K562 (cell line): ENCODE measurements around the gene ADGRB3. TPM values are rescaled to one million over a fixed set of nuclear protein-coding genes. Genes with fewer than 3 reads are reported as not detected.
A peak's percentile ranks its signal among the peaks of the same experiment; 100 is the strongest.

Source experiments
- ATAC-seq: fragments of 200-7000 bp; cut with Tn5 transposase; 3 replicates; pipeline ENCODE4 v1.9.1; 2020; ENCODE audit warnings: moderate library complexity
- BruUV-seq: library from RNA; stranded (reverse); fragments of 400-500 nt; replicated peaks from 2 replicates; lab custom pipeline; 2021; lab: Mats Ljungman, UMichigan
- CTCF ChIA-PET: fragments of 300-600 bp; formaldehyde crosslinking; extraction: SDS; loops from one replicate; lab custom pipeline; 2021; ENCODE audit warnings: low intra/inter-chr PET ratio; lab: Yijun Ruan, JAX
- POLR2A ChIA-PET: fragments of 300-600, 350-650 bp; sonication (Branson Sonifier 250); formaldehyde crosslinking; extraction: SDS; loops from one replicate; lab custom pipeline; 2021; ENCODE audit warnings: antibody characterized with exemption, inconsistent platforms; lab: Yijun Ruan, JAX
- DNase-seq, 4 experiments: peaks; one replicate each; pipeline versions ENCODE4 v3.0.0 to v3.0.0-alpha.2; 2011 to 2018; ENCODE audit warnings: low spot score in 3 of 4, mixed read lengths in 3 of 4; ENCODE audit errors: extremely low read depth in 1 of 4
- FAIRE-seq: peaks from 2 replicates; lab custom pipeline; 2011; peaks lifted over from hg19 to GRCh38; lab: Jason Lieb, UNC
- H2AFZ ChIP-seq: 2 replicates; pipeline ENCODE4 v1.6.0; 2011; ENCODE audit warnings: low read depth, low read length, control low read depth, inconsistent platforms
- H3K27ac ChIP-seq: fragments of 200-600 bp; 3 replicates; pipeline ENCODE4 v1.8.0; 2011; ENCODE audit warnings: low read depth, mild to moderate bottlenecking, control low read depth, inconsistent platforms, low read length, moderate library complexity, mixed read lengths; ENCODE audit errors: extremely low read depth
- H3K27me3 ChIP-seq, 2 experiments: fragments of 300-600 bp in 1 of 2; 2 replicates in 1 of 2; 3 replicates in 1 of 2; pipeline versions ENCODE4 v1.6.0 to v1.8.0; 2011; ENCODE audit warnings: inconsistent platforms in 2 of 2, low read length in 2 of 2, mild to moderate bottlenecking in 1 of 2, mixed read lengths in 1 of 2, moderate library complexity in 1 of 2; ENCODE audit not compliant: control insufficient read depth in 2 of 2, insufficient read depth in 2 of 2
- H3K36me3 ChIP-seq: fragments of 300-600 bp; 3 replicates; pipeline ENCODE4 v1.8.0; 2011; ENCODE audit warnings: mild to moderate bottlenecking, low read length, inconsistent platforms; ENCODE audit not compliant: control insufficient read depth, insufficient read depth
- H3K4me1 ChIP-seq, 2 experiments: fragments of 200-600 bp in 1 of 2; replicated peaks in 1 of 2; 2 replicates in 1 of 2; 3 replicates in 1 of 2; pipeline versions ENCODE4 v1.5.1 to v1.8.0; 2011; ENCODE audit warnings: inconsistent platforms in 2 of 2, low read length in 2 of 2, mild to moderate bottlenecking in 1 of 2, mixed read lengths in 1 of 2, moderate library complexity in 1 of 2; ENCODE audit not compliant: control insufficient read depth in 2 of 2, insufficient read depth in 2 of 2
- H3K4me2 ChIP-seq: 2 replicates; pipeline ENCODE4 v1.6.1; 2011; ENCODE audit warnings: low read length, control low read depth, inconsistent platforms, mixed read lengths; ENCODE audit not compliant: insufficient read depth
- H3K4me3 ChIP-seq: fragments of 200-600 bp; sonication (generic), shearing (Covaris generic); 2 replicates; pipeline ENCODE4 v1.5.1; 2016; ENCODE audit warnings: control low read depth, inconsistent platforms
- H3K79me2 ChIP-seq: fragments of 200-600 bp; 3 replicates; pipeline ENCODE4 v1.8.0; 2011; ENCODE audit warnings: low read length, inconsistent platforms; ENCODE audit not compliant: control insufficient read depth, insufficient read depth
- H3K9ac ChIP-seq, 2 experiments: 2 replicates each; pipeline versions ENCODE4 v1.6.0 to v1.6.1; 2011; ENCODE audit warnings: low read depth in 2 of 2, low read length in 2 of 2, control low read depth in 1 of 2, inconsistent platforms in 1 of 2, mild to moderate bottlenecking in 1 of 2, mixed read lengths in 1 of 2; ENCODE audit not compliant: insufficient read depth in 1 of 2
- H3K9me1 ChIP-seq: one replicate; pipeline ENCODE4 v1.6.0; 2011; ENCODE audit warnings: inconsistent platforms, mild to moderate bottlenecking, low read length, moderate library complexity; ENCODE audit not compliant: control insufficient read depth, insufficient read depth
- H3K9me3 ChIP-seq: replicated peaks from 2 replicates; pipeline ENCODE4 v1.5.1; 2011; ENCODE audit warnings: low read depth, low read length, inconsistent platforms; ENCODE audit not compliant: control insufficient read depth, insufficient read depth
- H4K20me1 ChIP-seq: replicated peaks from 2 replicates; pipeline ENCODE4 v1.6.1; 2011; ENCODE audit warnings: low read length, inconsistent platforms, mixed read lengths; ENCODE audit not compliant: control insufficient read depth, insufficient read depth
- ADNP ChIP-seq: fragments of 200-800 bp; sonication (Bioruptor generic); IDR thresholded peaks from 2 replicates; pipeline ENCODE4 v1.6.1; 2016; ENCODE audit warnings: missing genetic modification characterization, missing compliant biosample characterization
- HNRNPK ChIP-seq: fragments of 200-400 bp; formaldehyde crosslinking; IDR thresholded peaks from one replicate; pipeline ENCODE4 v1.6.1; 2018; ENCODE audit warnings: mild to moderate bottlenecking, low read depth, low read length; ENCODE audit not compliant: poor library complexity, severe bottlenecking
- KDM2B ChIP-seq: fragments of 250-450 bp; sonication (Bioruptor Pico); IDR thresholded peaks from 2 replicates; pipeline ENCODE4 v1.8.0; 2021; ENCODE audit warnings: mild to moderate bottlenecking, moderate library complexity
- MTF1 ChIP-seq: fragments of 250-450 bp; sonication (Bioruptor Pico); IDR thresholded peaks from 2 replicates; pipeline ENCODE4 v1.9.0; 2021; ENCODE audit warnings: moderate library complexity, mild to moderate bottlenecking, inconsistent platforms, borderline replicate concordance
- NFE2 ChIP-seq: IDR thresholded peaks from 2 replicates; pipeline ENCODE4 v1.6.1; 2014; ENCODE audit warnings: antibody characterized with exemption, low read depth
- NFE2L1 ChIP-seq: fragments of 450-650 bp; IDR thresholded peaks from 2 replicates; pipeline ENCODE4 v1.6.1; 2016; ENCODE audit warnings: missing genetic modification characterization, low read depth, mild to moderate bottlenecking, missing compliant biosample characterization, moderate library complexity, borderline replicate concordance
- RREB1 ChIP-seq: fragments of 250-450 bp; sonication (Bioruptor Pico); IDR thresholded peaks from 2 replicates; pipeline ENCODE4 v1.4.0; 2020
- XRCC3 ChIP-seq: fragments of 450-650 bp; IDR thresholded peaks from 2 replicates; pipeline ENCODE4 v1.6.1; 2017; ENCODE audit warnings: mild to moderate bottlenecking, moderate library complexity
- ZBED1 ChIP-seq: IDR thresholded peaks from 2 replicates; pipeline ENCODE4 v1.6.1; 2014
- WGBS: fragments of 100-300 bp; shearing (Covaris generic); methylation state at CpG from one replicate; pipeline ENCODE4 v1.1.6; 2016; ENCODE audit warnings: low coverage, mixed read lengths; ENCODE audit not compliant: insufficient coverage; ENCODE audit errors: missing lambda C conversion rate; 5-methylcytosine and 5-hydroxymethylcytosine counted together
- in situ Hi-C: fragments of 300-500 bp; cut with MboI; formaldehyde crosslinking; loops from 4 replicates; pipeline ENCODE4 v1.15.0; 2018; ENCODE audit warnings: inconsistent platforms, mixed read lengths
- intact Hi-C: fragments of 100-400 bp; cut with micrococcal nuclease; formaldehyde crosslinking; loops from 2 replicates; pipeline ENCODE4 v1.14.2; 2022
- polyA plus RNA-seq, 8 experiments: library from polyadenylated mRNA; depleted of rRNA in 4 of 8; stranded (reverse) in 5 of 8; unstranded in 3 of 8; fragments of >200 nt; fragmentation: Nextera tagmentation in 2 of 8; fragmentation: Illumina TruSeq in 1 of 8; extraction: Ambion mirVana in 2 of 8; extraction: Trizol in 1 of 8; gene quantifications; 2 replicates each; pipeline versions ENCODE4 v1.2.1 to v1.2.3, GENCODE V29; 2011 to 2014; ENCODE audit warnings: inconsistent platforms in 1 of 8, missing spikeins in 1 of 8
- total RNA-seq, 7 experiments: library from RNA; depleted of rRNA in 6 of 7; stranded (reverse); fragments of >200 nt in 6 of 7; fragmentation: Illumina TruSeq in 2 of 7; extraction: Trizol in 2 of 7; gene quantifications; 2 replicates each; pipeline versions ENCODE4 v1.2.1 to v1.2.3, GENCODE V29; 2011 to 2021; ENCODE audit warnings: low replicate concordance in 1 of 7
- TF ChIP-seq, protein P1 (sequence below), 2 experiments: fragments of 450-650 bp; IDR thresholded peaks; 2 replicates each; pipeline ENCODE4 v1.6.1; 2018; ENCODE audit warnings: mild to moderate bottlenecking in 2 of 2, low read depth in 1 of 2; ENCODE audit not compliant: partially characterized antibody in 2 of 2
- TF ChIP-seq, protein P2 (sequence below): sonication (generic); formaldehyde crosslinking; IDR thresholded peaks from 2 replicates; pipeline ENCODE4 v1.8.0; 2022; ENCODE audit warnings: missing genetic modification reagents, mild to moderate bottlenecking, moderate library complexity, borderline replicate concordance

Gene ADGRB3
- total and polyA plus RNA-seq, 9 of the 15 experiments (the other 6 are each of a cell fraction or from before 2014, with no cell fraction given) = 0.90 to 7.8 (median 2.4) TPM

- intact Hi-C loops = loop anchor here (1.0 to 5.0 kb wide), 3 partner anchors 292 to 1709 kb away; no protein-coding TSS in a partner anchor
- peak overlapping the region; percentile 81 for H3K4me3 ChIP-seq
- H3K4me2 ChIP-seq = peak overlapping the region; percentile 90
- peak overlapping the region; percentile 20; the same call in 1 of the 2 replicates for H2AFZ ChIP-seq
- in situ Hi-C loops = loop anchor here (5.0 to 25.0 kb wide), 4 partner anchors 141 to 1712 kb away; no protein-coding TSS in a partner anchor
- no peaks in the 10 kb centered on the region; a peak in 1 of 5 replicates for H3K27me3 ChIP-seq
- ChIA-PET CTCF (interaction anchor here (0.6 to 3.9 kb wide), 3 partner anchors 142 to 1947 kb away, joined by 3 to 47 read pairs (median 5); no protein-coding TSS in a partner anchor), POLR2A (interaction anchor here (0.7 to 1.1 kb wide), 4 partner anchors 36 to 156 kb away, joined by 3 read pairs; no protein-coding TSS in a partner anchor)
- H3K9ac ChIP-seq = 0 out of 4 replicates have a peak overlapping the region, but pooled peaks of 1 of the 2 experiments have one; percentile 18
- ATAC-seq = no peak
- FAIRE-seq = no peak
- peaks cover 58% of the 10 kb centered on the region for H3K79me2 ChIP-seq
- H3K9me3 ChIP-seq = no peaks in the 10 kb centered on the region
- peaks cover 6 to 31% of the 10 kb centered on the region in 2 experiments; a peak in 4 of 5 replicates for H3K4me1 ChIP-seq
- no peak overlapping the region for H3K27ac ChIP-seq
- no peaks in the 10 kb centered on the region for H4K20me1 ChIP-seq
- no peak for DNase-seq
- H3K9me1 ChIP-seq = no peaks in the 10 kb centered on the region
- H3K36me3 ChIP-seq = no peaks in the 10 kb centered on the region; the same call in 2 of the 3 replicates
- no TSS peak for BruUV-seq
- 22% methylated on average over 5 of the region's 5 CpGs for WGBS
- TF ChIP-seq ZBED1 = no peak
- TF ChIP-seq RREB1 (CRISPR knock-in tag) = no peak
- no peak for TF ChIP-seq ADNP (tag)
- TF ChIP-seq NFE2 = no peak
- TF ChIP-seq, protein P1, sequence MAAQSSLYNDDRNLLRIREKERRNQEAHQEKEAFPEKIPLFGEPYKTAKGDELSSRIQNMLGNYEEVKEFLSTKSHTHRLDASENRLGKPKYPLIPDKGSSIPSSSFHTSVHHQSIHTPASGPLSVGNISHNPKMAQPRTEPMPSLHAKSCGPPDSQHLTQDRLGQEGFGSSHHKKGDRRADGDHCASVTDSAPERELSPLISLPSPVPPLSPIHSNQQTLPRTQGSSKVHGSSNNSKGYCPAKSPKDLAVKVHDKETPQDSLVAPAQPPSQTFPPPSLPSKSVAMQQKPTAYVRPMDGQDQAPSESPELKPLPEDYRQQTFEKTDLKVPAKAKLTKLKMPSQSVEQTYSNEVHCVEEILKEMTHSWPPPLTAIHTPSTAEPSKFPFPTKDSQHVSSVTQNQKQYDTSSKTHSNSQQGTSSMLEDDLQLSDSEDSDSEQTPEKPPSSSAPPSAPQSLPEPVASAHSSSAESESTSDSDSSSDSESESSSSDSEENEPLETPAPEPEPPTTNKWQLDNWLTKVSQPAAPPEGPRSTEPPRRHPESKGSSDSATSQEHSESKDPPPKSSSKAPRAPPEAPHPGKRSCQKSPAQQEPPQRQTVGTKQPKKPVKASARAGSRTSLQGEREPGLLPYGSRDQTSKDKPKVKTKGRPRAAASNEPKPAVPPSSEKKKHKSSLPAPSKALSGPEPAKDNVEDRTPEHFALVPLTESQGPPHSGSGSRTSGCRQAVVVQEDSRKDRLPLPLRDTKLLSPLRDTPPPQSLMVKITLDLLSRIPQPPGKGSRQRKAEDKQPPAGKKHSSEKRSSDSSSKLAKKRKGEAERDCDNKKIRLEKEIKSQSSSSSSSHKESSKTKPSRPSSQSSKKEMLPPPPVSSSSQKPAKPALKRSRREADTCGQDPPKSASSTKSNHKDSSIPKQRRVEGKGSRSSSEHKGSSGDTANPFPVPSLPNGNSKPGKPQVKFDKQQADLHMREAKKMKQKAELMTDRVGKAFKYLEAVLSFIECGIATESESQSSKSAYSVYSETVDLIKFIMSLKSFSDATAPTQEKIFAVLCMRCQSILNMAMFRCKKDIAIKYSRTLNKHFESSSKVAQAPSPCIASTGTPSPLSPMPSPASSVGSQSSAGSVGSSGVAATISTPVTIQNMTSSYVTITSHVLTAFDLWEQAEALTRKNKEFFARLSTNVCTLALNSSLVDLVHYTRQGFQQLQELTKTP (IDR thresholded peaks at IDR 0.05; ENCODE audit: low read depth in 1 of 2, partially characterized antibody in 2 of 2) = no peak
- TF ChIP-seq, protein P2, sequence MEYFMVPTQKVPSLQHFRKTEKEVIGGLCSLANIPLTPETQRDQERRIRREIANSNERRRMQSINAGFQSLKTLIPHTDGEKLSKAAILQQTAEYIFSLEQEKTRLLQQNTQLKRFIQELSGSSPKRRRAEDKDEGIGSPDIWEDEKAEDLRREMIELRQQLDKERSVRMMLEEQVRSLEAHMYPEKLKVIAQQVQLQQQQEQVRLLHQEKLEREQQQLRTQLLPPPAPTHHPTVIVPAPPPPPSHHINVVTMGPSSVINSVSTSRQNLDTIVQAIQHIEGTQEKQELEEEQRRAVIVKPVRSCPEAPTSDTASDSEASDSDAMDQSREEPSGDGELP (CRISPR knock-in tag) = no peak
- TF ChIP-seq NFE2L1 (tag) = no peak
- TF ChIP-seq MTF1 (CRISPR knock-in tag) = no peak
- TF ChIP-seq XRCC3 = no peak
- TF ChIP-seq KDM2B (CRISPR knock-in tag) = no peak
- no peak for TF ChIP-seq HNRNPK
Measured at GRCh38 chr6:68636666-68637065, 1.6 kb downstream of the ADGRB3 start.
